Lower leg skin (tissue), 4 donors: ENCODE measurements around the gene SYT1. TPM values are rescaled to one million over a fixed set of nuclear protein-coding genes. Genes with fewer than 3 reads are reported as not detected.

Experiments used
- DNase-seq, 2 donors: peaks; one replicate each; pipeline ENCODE4 v3.0.0-alpha.2; 2019; ENCODE audit warnings: low spot score in 2 of 2
- H3K4me3 ChIP-seq: fragments of 200-600 bp; sonication (generic); 2 replicates; pipeline ENCODE4 v1.5.1; 2017; ENCODE audit warnings: mild to moderate bottlenecking, low read depth; ENCODE audit not compliant: poor library complexity, severe bottlenecking
- CTCF ChIP-seq, 3 donors: fragments of 450-650 bp; IDR thresholded peaks; one replicate each; pipeline ENCODE4 v1.5.1; 2016; ENCODE audit warnings: antibody characterized with exemption in 3 of 3, mild to moderate bottlenecking in 3 of 3, moderate library complexity in 2 of 3
- POLR2A ChIP-seq, 2 donors: fragments of 450-650 bp; IDR thresholded peaks; one replicate each; pipeline ENCODE4 v1.6.1; 2016 to 2017; ENCODE audit warnings: antibody characterized with exemption in 2 of 2, mild to moderate bottlenecking in 1 of 2, moderate library complexity in 1 of 2
- WGBS, 2 donors: methylation state at CpG; one replicate each; pipeline ENCODE4 v1.1.5; 2018; 5-methylcytosine and 5-hydroxymethylcytosine counted together
- intact Hi-C: fragments of 100-400 bp; cut with DNase I; formaldehyde crosslinking; loops from one replicate; pipeline ENCODE4 v1.15.0; 2023; ENCODE audit warnings: low total_unique reads
- total RNA-seq, 4 donors: library from RNA; depleted of rRNA; stranded (reverse); fragments of >200 nt; gene quantifications; one replicate each; pipeline ENCODE4 v1.1.0, GENCODE V29; 2016

Gene SYT1
- total RNA-seq, 4 donors from 2014 or later = 0.15 to 0.49 (median 0.29) TPM

GRCh38 chr12:78891646-78892353 lies 27.2 kb downstream of the SYT1 start:
- no peak overlapping the region for H3K4me3 ChIP-seq
- intact Hi-C loops = no loop called here
- no peak for TF ChIP-seq POLR2A (IDR thresholded peaks at IDR 0.05)
- no peak for DNase-seq
- WGBS, 2 donors = 42 to 48% methylated on average over 1 of the region's 1 CpG

- H3K4me3 ChIP-seq = no peak overlapping the region
- DNase-seq = no peak
- WGBS, 2 donors = 60 to 76% methylated on average over 1 of the region's 1 CpG
- no peak for TF ChIP-seq CTCF (IDR thresholded peaks at IDR 0.05)
- TF ChIP-seq POLR2A (IDR thresholded peaks at IDR 0.05) = no peak
- intact Hi-C loops = no loop called here
These were observed 33.8 kb downstream of the SYT1 start for GRCh38 chr12:78898416-78898815.

GRCh38 chr12:78914859-78915331 lies 50.3 kb downstream of the SYT1 start:
- DNase-seq = no peak
- H3K4me3 ChIP-seq = no peak overlapping the region
- 0 to 22% methylated on average over 1 of the region's 1 CpG for WGBS, 2 donors
- intact Hi-C loops = no loop called here
- TF ChIP-seq POLR2A (IDR thresholded peaks at IDR 0.05) (no peak), CTCF (IDR thresholded peaks at IDR 0.05) (no peak)

GRCh38 chr12:78916845-78917480 lies 52.4 kb downstream of the SYT1 start:
- WGBS, 2 donors = 65 to 71% methylated on average over 3 of the region's 3 CpGs
- DNase-seq = no peak
- TF ChIP-seq POLR2A (IDR thresholded peaks at IDR 0.05) (no peak), CTCF (IDR thresholded peaks at IDR 0.05) (no peak)
- no peak overlapping the region for H3K4me3 ChIP-seq
- intact Hi-C loops = no loop called here

- intact Hi-C loops = no loop called here
- no peak for TF ChIP-seq CTCF (IDR thresholded peaks at IDR 0.05)
- TF ChIP-seq POLR2A (IDR thresholded peaks at IDR 0.05) = no peak
- DNase-seq = no peak
- no peak overlapping the region for H3K4me3 ChIP-seq
- WGBS, 2 donors = 72 to 79% methylated on average over 5 of the region's 5 CpGs
These were observed 52.9 kb downstream of the SYT1 start for GRCh38 chr12:78917513-78917912.

- H3K4me3 ChIP-seq = no peak overlapping the region
- intact Hi-C loops = no loop called here
- DNase-seq = no peak
- TF ChIP-seq POLR2A (IDR thresholded peaks at IDR 0.05) (no peak), CTCF (IDR thresholded peaks at IDR 0.05) (no peak)
- WGBS, 2 donors = 75 to 89% methylated on average over 2 of the region's 2 CpGs
These were observed 53.7 kb downstream of the SYT1 start for GRCh38 chr12:78918268-78918667.
